ENCODE results near the gene ANKRD44. TPM values are rescaled to one million over a fixed set of nuclear protein-coding genes. Genes with fewer than 3 reads are reported as not detected.

ANKRD44 gene
- total RNA-seq, 4 donors from 2014 or later = 1.8 to 6.3 (median 3.0) TPM

DNA sequence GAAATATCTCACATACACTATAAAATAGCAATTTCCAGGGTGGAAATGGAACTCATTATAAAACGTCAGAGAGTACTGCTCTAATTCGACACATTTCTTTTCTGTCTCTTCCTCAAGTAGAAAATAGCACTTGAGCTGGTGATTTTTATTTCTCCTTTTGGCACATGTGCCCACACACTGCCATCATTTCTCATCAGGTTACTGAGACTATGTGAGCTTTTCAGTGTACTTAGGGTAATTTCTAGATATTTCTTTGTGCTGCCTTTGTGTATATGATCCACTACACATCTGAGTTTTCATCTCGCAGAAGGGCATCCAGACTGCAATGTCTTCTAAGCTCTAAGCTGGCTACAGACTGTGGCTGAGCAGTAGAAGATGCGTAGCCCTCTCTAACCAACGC, 321.9 kb downstream of the ANKRD44 start:
- no peaks in the 10 kb centered on the region for H3K27me3 ChIP-seq
- peaks cover 18 to 22% of the 10 kb centered on the region in 2 donors for H3K4me1 ChIP-seq
- H3K9me3 ChIP-seq = no peaks in the 10 kb centered on the region
- TF ChIP-seq POLR2A (IDR thresholded peaks at IDR 0.05) = no peak
- TF ChIP-seq, protein P1, sequence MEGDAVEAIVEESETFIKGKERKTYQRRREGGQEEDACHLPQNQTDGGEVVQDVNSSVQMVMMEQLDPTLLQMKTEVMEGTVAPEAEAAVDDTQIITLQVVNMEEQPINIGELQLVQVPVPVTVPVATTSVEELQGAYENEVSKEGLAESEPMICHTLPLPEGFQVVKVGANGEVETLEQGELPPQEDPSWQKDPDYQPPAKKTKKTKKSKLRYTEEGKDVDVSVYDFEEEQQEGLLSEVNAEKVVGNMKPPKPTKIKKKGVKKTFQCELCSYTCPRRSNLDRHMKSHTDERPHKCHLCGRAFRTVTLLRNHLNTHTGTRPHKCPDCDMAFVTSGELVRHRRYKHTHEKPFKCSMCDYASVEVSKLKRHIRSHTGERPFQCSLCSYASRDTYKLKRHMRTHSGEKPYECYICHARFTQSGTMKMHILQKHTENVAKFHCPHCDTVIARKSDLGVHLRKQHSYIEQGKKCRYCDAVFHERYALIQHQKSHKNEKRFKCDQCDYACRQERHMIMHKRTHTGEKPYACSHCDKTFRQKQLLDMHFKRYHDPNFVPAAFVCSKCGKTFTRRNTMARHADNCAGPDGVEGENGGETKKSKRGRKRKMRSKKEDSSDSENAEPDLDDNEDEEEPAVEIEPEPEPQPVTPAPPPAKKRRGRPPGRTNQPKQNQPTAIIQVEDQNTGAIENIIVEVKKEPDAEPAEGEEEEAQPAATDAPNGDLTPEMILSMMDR (IDR thresholded peaks at IDR 0.05 in 4 of 5, conservative IDR thresholded peaks at IDR 0.05 in 1 of 5) = no peak
- peak overlapping the region in 2 of 4 donors; percentile 18 to 36 for H3K27ac ChIP-seq
- in situ Hi-C loops (cut with MboI; ENCODE audit: low sequenced_read_pairs in 4 of 4) = no loop called here
- DNase-seq (no peak), ATAC-seq (no peak)
- intact Hi-C loops (cut with DNase I; ENCODE audit: low total_unique reads) = loop anchor here (5.0 kb wide), 1 partner anchor 61 kb away; the partner anchor contains the start of gene PGAP1
- no peak overlapping the region for H3K4me3 ChIP-seq
- H3K36me3 ChIP-seq = no peaks in the 10 kb centered on the region

GRCh38 chr2:196987649-196988364, 322.8 kb downstream of the ANKRD44 start:
- Histone ChIP-seq H3K27ac (peak overlapping the region; percentile 18 to 44 (median 30)), H3K9me3 (no peaks in the 10 kb centered on the region), H3K27me3 (no peaks in the 10 kb centered on the region), H3K36me3 (no peaks in the 10 kb centered on the region), H3K4me3 (peak overlapping the region; percentile 34 to 36 (median 34)), H3K4me1 (peaks cover 18 to 22% of the 10 kb centered on the region in 2 donors)
- ATAC-seq (peak; percentile 87 to 90), DNase-seq (no peak)
- in situ Hi-C loops (cut with MboI; ENCODE audit: low sequenced_read_pairs in 4 of 4) (no loop called here), intact Hi-C loops (cut with DNase I; ENCODE audit: low total_unique reads) (loop anchor here (5.0 kb wide), 1 partner anchor 61 kb away; the partner anchor contains the start of gene PGAP1)
- TF ChIP-seq POLR2A (IDR thresholded peaks at IDR 0.05) = no peak
- TF ChIP-seq, protein P1 (IDR thresholded peaks at IDR 0.05 in 4 of 5, conservative IDR thresholded peaks at IDR 0.05 in 1 of 5) = no peak

- intact Hi-C loops (cut with DNase I; ENCODE audit: low total_unique reads) = loop anchor here (5.0 kb wide), 1 partner anchor 60 kb away; the partner anchor contains the start of gene PGAP1
Measured at GRCh38 chr2:196987298-196987648, 323.3 kb downstream of the ANKRD44 start.

GRCh38 chr2:196985511-196986183, 324.9 kb downstream of the ANKRD44 start:
- Histone ChIP-seq H3K4me1 (peaks cover 18 to 22% of the 10 kb centered on the region in 2 donors), H3K9me3 (no peaks in the 10 kb centered on the region), H3K4me3 (no peak overlapping the region), H3K27ac (no peak overlapping the region), H3K36me3 (no peaks in the 10 kb centered on the region), H3K27me3 (no peaks in the 10 kb centered on the region)
- TF ChIP-seq POLR2A (IDR thresholded peaks at IDR 0.05) = no peak
- TF ChIP-seq, protein P1 (IDR thresholded peaks at IDR 0.05 in 4 of 5, conservative IDR thresholded peaks at IDR 0.05 in 1 of 5) = no peak
- ATAC-seq (no peak), DNase-seq (no peak)
- intact Hi-C loops (cut with DNase I; ENCODE audit: low total_unique reads) (loop anchor here (5.0 kb wide), 1 partner anchor 58 kb away; the partner anchor contains the start of gene PGAP1), in situ Hi-C loops (cut with MboI; ENCODE audit: low sequenced_read_pairs in 4 of 4) (no loop called here)

More at GRCh38 chr2:196987298-196987648, 323.3 kb downstream of the ANKRD44 start:
- Histone ChIP-seq H3K27ac (peak overlapping the region in 3 of 4 donors; percentile 25 to 44 (median 36)), H3K4me3 (peak overlapping the region in 2 of 4 donors; percentile 35 to 36), H3K36me3 (no peaks in the 10 kb centered on the region), H3K27me3 (no peaks in the 10 kb centered on the region), H3K9me3 (no peaks in the 10 kb centered on the region), H3K4me1 (peaks cover 18 to 22% of the 10 kb centered on the region in 2 donors)
- no peak for DNase-seq
- no peak for ATAC-seq
- in situ Hi-C loops (cut with MboI; ENCODE audit: low sequenced_read_pairs in 4 of 4) = no loop called here
- TF ChIP-seq, protein P1 (IDR thresholded peaks at IDR 0.05 in 4 of 5, conservative IDR thresholded peaks at IDR 0.05 in 1 of 5) = no peak
- TF ChIP-seq POLR2A (IDR thresholded peaks at IDR 0.05) = no peak

Data from gastrocnemius medialis (tissue), 4 donors.